Osteoblast (primary cell): ENCODE data around the gene ZNF697. TPM values are rescaled to one million over a fixed set of nuclear protein-coding genes. Genes with fewer than 3 reads are reported as not detected.
"Not testable (repeated sequence)": the region's sequence is repeated elsewhere in the genome, so short reads cannot be mapped to it uniquely, and the experiment has no call there.

Experiments
- DNase-seq: peaks from one replicate; pipeline ENCODE4 v3.0.0; 2011; ENCODE audit warnings: low spot score, mixed read lengths; ENCODE audit not compliant: insufficient read length; ENCODE audit errors: missing footprints
- H2AFZ ChIP-seq: 2 replicates; pipeline ENCODE4 v1.6.0; 2011; ENCODE audit warnings: mild to moderate bottlenecking, low read length
- H3K27ac ChIP-seq: 2 replicates; pipeline ENCODE4 v1.5.1; 2011; ENCODE audit warnings: mild to moderate bottlenecking, low read depth, low read length, moderate library complexity
- H3K27me3 ChIP-seq: 2 replicates; pipeline ENCODE4 v1.6.0; 2012; ENCODE audit warnings: mild to moderate bottlenecking, control low read depth, inconsistent platforms, low read length, moderate library complexity; ENCODE audit not compliant: insufficient read depth
- H3K36me3 ChIP-seq: 2 replicates; pipeline ENCODE4 v1.5.1; 2011; ENCODE audit warnings: mild to moderate bottlenecking, low read length, control low read depth, moderate library complexity; ENCODE audit not compliant: insufficient read depth
- H3K4me1 ChIP-seq: 2 replicates; pipeline ENCODE4 v1.5.1; 2011; ENCODE audit warnings: mild to moderate bottlenecking, low read length, control low read depth, moderate library complexity; ENCODE audit not compliant: insufficient read depth
- H3K4me2 ChIP-seq: 2 replicates; pipeline ENCODE4 v1.6.0; 2011; ENCODE audit warnings: mild to moderate bottlenecking, low read length; ENCODE audit not compliant: insufficient read depth
- H3K4me3 ChIP-seq: fragments of 200-600 bp; sonication (generic); 3 replicates; pipeline ENCODE4 v1.5.1; 2012; ENCODE audit warnings: mild to moderate bottlenecking, low read length, inconsistent platforms; ENCODE audit not compliant: insufficient read depth
- H3K79me2 ChIP-seq: 2 replicates; pipeline ENCODE4 v1.6.0; 2012; ENCODE audit warnings: mild to moderate bottlenecking, low read length, control low read depth, inconsistent platforms; ENCODE audit not compliant: insufficient read depth
- H3K9me3 ChIP-seq: 2 replicates; pipeline ENCODE4 v1.5.1; 2011; ENCODE audit warnings: low read depth, low read length, control low read depth
- H4K20me1 ChIP-seq: 2 replicates; pipeline ENCODE4 v1.6.0; 2012; ENCODE audit warnings: mild to moderate bottlenecking, low read length, control low read depth; ENCODE audit not compliant: insufficient read depth
- total RNA-seq: library from RNA; depleted of rRNA; stranded (reverse); fragments of >200 nt; gene quantifications from 2 replicates; pipeline ENCODE4 v1.2.3, GENCODE V29; 2012
- TF ChIP-seq, protein P1 (sequence below): IDR thresholded peaks from 2 replicates; pipeline ENCODE4 v1.5.1; 2011; ENCODE audit warnings: mild to moderate bottlenecking, low read depth, low read length, moderate library complexity; ENCODE audit errors: extremely low read depth

The ZNF697 gene
- 6.5 and 8.8 TPM in 2 replicates for total RNA-seq

DNA sequence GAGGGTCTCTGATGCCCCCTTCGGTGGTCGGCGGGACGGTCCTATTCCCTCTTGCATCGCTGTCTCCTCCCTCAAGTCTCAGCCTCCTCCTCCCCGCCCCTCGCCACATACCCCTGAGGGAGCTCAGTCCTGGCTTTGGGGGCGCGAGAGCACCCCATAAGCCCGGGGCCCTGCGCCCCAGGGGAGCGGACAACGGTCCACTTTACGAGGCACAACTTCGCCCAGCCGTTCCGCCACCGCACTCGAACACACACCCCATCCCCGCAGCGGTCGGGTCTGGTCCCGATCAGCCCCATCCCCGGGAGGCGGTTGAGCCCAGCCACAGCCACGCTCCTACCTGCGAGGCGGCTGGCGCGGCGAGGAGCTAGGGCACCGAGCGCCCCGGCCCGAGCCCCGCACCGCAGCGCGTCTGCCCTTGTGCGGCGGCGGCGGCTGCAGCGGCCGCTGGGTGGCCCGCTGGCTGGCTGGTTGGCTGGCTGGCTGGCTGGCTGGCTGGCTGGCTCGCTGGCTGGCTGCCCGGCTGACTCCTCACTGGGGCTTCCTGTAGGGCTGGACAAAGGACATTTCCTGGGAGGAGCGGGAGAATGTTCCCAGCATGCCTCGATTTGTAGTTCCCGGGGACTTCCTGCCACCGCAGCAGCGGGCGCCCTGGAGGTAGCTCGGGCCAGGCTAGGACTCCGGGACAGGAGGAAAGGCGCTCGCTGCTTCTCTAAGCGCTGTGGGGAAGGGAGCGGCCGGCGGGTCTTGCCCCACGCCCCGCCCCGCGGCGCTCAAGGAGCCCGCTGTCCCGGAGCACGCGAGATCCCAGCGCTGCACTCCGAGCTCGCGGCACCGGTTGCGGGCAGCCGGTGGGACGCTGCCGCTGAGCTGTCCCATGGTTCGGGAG is at the start of gene ZNF697:
Gene ZNF697 (minus strand): TSS at position 533 of the 886 bp plus-strand sequence. CDS start 22,166 bp downstream, outside the sequence.
- peak within 1 kb of the TSS; percentile 95 for H3K4me2 ChIP-seq
- H4K20me1 ChIP-seq = peaks cover 18% of the 10 kb centered on the region
- H3K9me3 ChIP-seq = no peaks in the 10 kb centered on the region
- peaks cover 5% of the 10 kb centered on the region for H3K36me3 ChIP-seq
- H3K27ac ChIP-seq = peak within 1 kb of the TSS; percentile 82
- H3K4me3 ChIP-seq = peak within 1 kb of the TSS; percentile 93
- peaks cover 3% of the 10 kb centered on the region for H3K27me3 ChIP-seq
- peaks cover 28% of the 10 kb centered on the region for H3K4me1 ChIP-seq
- peak within 1 kb of the TSS; percentile 80 for H2AFZ ChIP-seq
- peak; percentile 99 for DNase-seq
- peaks cover 47% of the 10 kb centered on the region for H3K79me2 ChIP-seq
- TF ChIP-seq, protein P1, sequence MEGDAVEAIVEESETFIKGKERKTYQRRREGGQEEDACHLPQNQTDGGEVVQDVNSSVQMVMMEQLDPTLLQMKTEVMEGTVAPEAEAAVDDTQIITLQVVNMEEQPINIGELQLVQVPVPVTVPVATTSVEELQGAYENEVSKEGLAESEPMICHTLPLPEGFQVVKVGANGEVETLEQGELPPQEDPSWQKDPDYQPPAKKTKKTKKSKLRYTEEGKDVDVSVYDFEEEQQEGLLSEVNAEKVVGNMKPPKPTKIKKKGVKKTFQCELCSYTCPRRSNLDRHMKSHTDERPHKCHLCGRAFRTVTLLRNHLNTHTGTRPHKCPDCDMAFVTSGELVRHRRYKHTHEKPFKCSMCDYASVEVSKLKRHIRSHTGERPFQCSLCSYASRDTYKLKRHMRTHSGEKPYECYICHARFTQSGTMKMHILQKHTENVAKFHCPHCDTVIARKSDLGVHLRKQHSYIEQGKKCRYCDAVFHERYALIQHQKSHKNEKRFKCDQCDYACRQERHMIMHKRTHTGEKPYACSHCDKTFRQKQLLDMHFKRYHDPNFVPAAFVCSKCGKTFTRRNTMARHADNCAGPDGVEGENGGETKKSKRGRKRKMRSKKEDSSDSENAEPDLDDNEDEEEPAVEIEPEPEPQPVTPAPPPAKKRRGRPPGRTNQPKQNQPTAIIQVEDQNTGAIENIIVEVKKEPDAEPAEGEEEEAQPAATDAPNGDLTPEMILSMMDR = peak; percentile 30

DNA sequence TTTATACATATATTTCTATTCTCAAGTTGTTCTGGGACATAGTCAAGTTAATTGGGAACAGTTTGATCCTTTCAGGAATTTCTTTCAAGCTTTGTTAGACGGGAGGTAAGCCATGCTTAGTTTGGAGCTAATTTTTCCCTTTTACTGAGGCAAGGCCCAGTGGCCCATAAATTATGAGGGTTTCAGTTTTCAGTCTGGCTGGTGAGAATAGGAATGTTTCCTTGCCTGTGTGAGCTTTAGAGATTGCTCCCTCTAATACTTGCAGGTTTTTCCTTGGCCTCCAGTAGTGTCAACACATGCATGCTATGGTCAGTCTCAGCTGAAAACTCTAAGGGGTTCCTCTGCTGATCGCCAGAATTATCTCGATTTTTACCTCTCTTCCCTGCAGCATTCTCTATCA is 49.5 kb upstream of the ZNF697 start:
- Histone ChIP-seq H3K27ac (no peak overlapping the region), H2AFZ (no peak overlapping the region), H4K20me1 (no peaks in the 10 kb centered on the region), H3K4me1 (no peaks in the 10 kb centered on the region), H3K4me2 (no peak overlapping the region), H3K9me3 (peaks cover 7% of the 10 kb centered on the region), H3K4me3 (no peak overlapping the region), H3K36me3 (no peaks in the 10 kb centered on the region), H3K79me2 (no peaks in the 10 kb centered on the region), H3K27me3 (no peaks in the 10 kb centered on the region)
- DNase-seq = no peak
- TF ChIP-seq, protein P1 = no peak

DNA sequence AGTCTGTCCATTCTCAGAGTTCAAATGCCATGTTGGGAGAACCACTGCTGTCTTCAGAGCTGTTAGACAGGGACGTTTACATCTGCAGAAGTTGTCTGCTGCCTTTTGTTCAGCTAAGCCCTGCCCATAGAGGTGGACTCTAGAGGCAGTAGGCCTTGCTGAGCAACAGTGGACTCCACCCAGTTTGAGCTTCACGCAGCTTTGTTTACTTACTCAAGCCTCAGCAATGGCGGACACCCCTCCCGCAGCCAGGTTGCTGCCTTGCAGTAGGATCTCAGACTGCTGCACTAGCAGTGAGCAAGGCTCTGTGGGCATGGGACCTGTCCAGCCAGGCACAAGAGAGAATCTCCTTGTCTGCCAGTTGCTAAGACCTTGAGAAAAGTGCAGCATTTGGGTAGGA is 48.8 kb upstream of the ZNF697 start:
- not testable (repeated sequence) for H3K36me3 ChIP-seq, H3K4me2 ChIP-seq, H4K20me1 ChIP-seq, H3K27ac ChIP-seq, H3K4me3 ChIP-seq, H3K27me3 ChIP-seq, H2AFZ ChIP-seq, H3K9me3 ChIP-seq, H3K79me2 ChIP-seq, DNase-seq, H3K4me1 ChIP-seq

DNA sequence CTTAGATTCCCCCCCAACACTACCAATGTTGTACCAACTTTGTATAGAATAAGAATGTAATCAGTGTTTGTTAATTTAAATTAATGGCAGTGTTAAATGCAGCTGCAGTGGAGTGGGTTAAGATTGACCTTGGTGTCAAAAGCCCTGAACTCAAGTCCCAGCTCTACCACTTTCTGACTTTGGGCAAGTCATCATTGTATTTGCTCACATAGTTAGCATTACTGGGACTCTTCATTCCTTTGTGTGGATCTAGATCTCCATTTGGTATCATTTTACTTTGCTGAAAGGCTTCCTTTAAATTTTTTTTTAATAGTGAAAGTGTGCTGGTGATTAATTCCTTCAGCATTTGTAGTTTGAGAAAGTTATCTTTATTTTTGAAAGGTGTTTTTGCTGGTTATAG is 41.4 kb upstream of the ZNF697 start:
- Histone ChIP-seq H4K20me1 (no peaks in the 10 kb centered on the region), H3K79me2 (no peaks in the 10 kb centered on the region), H3K27me3 (peaks cover 10% of the 10 kb centered on the region), H3K9me3 (no peaks in the 10 kb centered on the region), H3K27ac (no peak overlapping the region), H3K4me3 (no peak overlapping the region), H3K36me3 (no peaks in the 10 kb centered on the region), H3K4me1 (no peaks in the 10 kb centered on the region), H2AFZ (no peak overlapping the region), H3K4me2 (no peak overlapping the region)
- DNase-seq = no peak
- TF ChIP-seq, protein P1 = no peak
